ENCODE measurements around the gene DPP9. TPM values are rescaled to one million over a fixed set of nuclear protein-coding genes. Genes with fewer than 3 reads are reported as not detected.

DPP9 gene
- total and polyA plus RNA-seq, 2 of the 13 experiments (the other 11 are each of a cell fraction or from before 2014, with no cell fraction given): 8.4 to 25.8 TPM

GRCh38 chr19:4768934-4769777 is 45.5 kb upstream of the DPP9 start (continued):
- peak; percentile 98 for TF ChIP-seq NFE2 (CRISPR knock-in tag; IDR thresholded peaks at IDR 0.05)
- TF ChIP-seq ZFP91 (CRISPR knock-in tag; IDR thresholded peaks at IDR 0.05; ENCODE audit: borderline replicate concordance): peak; percentile 94
- TF ChIP-seq NCOA2 (CRISPR knock-in tag; IDR thresholded peaks at IDR 0.05): peak; percentile 98
- TF ChIP-seq ZBTB10 (CRISPR knock-in tag; IDR thresholded peaks at IDR 0.05; ENCODE audit: borderline replicate concordance): peak; percentile 100
- TF ChIP-seq LBX2 (CRISPR knock-in tag; IDR thresholded peaks at IDR 0.05; ENCODE audit: borderline replicate concordance): peak; percentile 100
- peak; percentile 100 for TF ChIP-seq XBP1 (CRISPR knock-in tag; IDR thresholded peaks at IDR 0.05)
- no peak for TF ChIP-seq FOXA1 (IDR thresholded peaks at IDR 0.05)
- TF ChIP-seq FOXA1 (CRISPR knock-in tag; IDR thresholded peaks at IDR 0.05): peak; percentile 79
- peak; percentile 82; the same call in 1 of the 2 replicates for TF ChIP-seq ZNF24 (IDR thresholded peaks at IDR 0.05)
- TF ChIP-seq NR2F1 (CRISPR knock-in tag; IDR thresholded peaks at IDR 0.05): peak; percentile 95 to 97
- TF ChIP-seq MBD4 (IDR thresholded peaks at IDR 0.05; ENCODE audit: borderline replicate concordance, low read length): no peak
- peak; percentile 100 for TF ChIP-seq ZNF891 (CRISPR knock-in tag; IDR thresholded peaks at IDR 0.05)
- peak; percentile 100 for TF ChIP-seq ZNF136 (CRISPR knock-in tag; IDR thresholded peaks at IDR 0.05; ENCODE audit: low read depth)
- peak; percentile 92 for TF ChIP-seq HHEX (CRISPR knock-in tag; IDR thresholded peaks at IDR 0.05)
- no peak for TF ChIP-seq HMGA1 (CRISPR knock-in tag; conservative IDR thresholded peaks at IDR 0.05)
- TF ChIP-seq ZNF280B (CRISPR knock-in tag; IDR thresholded peaks at IDR 0.05; ENCODE audit: borderline replicate concordance): peak; percentile 100
- peak; percentile 87 for TF ChIP-seq RFX3 (CRISPR knock-in tag; IDR thresholded peaks at IDR 0.05)
- TF ChIP-seq ZNF441 (CRISPR knock-in tag; IDR thresholded peaks at IDR 0.05; ENCODE audit: borderline replicate concordance): peak; percentile 100
- TF ChIP-seq ZMAT3 (CRISPR knock-in tag; conservative IDR thresholded peaks at IDR 0.05): peak; percentile 100
- peak; percentile 96 for TF ChIP-seq ZMYM2 (CRISPR knock-in tag; IDR thresholded peaks at IDR 0.05)
- TF ChIP-seq TBP (CRISPR knock-in tag; IDR thresholded peaks at IDR 0.05): no peak
- TF ChIP-seq ZNF160 (CRISPR knock-in tag; IDR thresholded peaks at IDR 0.05): peak; percentile 100
- peak; percentile 98 for TF ChIP-seq E2F1 (CRISPR knock-in tag; IDR thresholded peaks at IDR 0.05)
- peak; percentile 87 for TF ChIP-seq PHF8 (CRISPR knock-in tag; IDR thresholded peaks at IDR 0.05)
